Measurements from ENCODE around the gene PRR20G. TPM values are rescaled to one million over a fixed set of nuclear protein-coding genes. Genes with fewer than 3 reads are reported as not detected.
"Not testable (repeated sequence)": the region's sequence is repeated elsewhere in the genome, so short reads cannot be mapped to it uniquely, and the experiment has no call there.

The PRR20G gene
- polyA plus RNA-seq, 3 donors, result not detected

GRCh38 chr3:127304121-127304744 lies 16.4 kb upstream of the PRR20G start:
- DNase-seq, result no peak

- no peak for DNase-seq
Observed at GRCh38 chr3:127299276-127299675, 11.4 kb upstream of the PRR20G start.

- DNase-seq, result no peak
Observed at GRCh38 chr3:127296959-127297358, 9.1 kb upstream of the PRR20G start.

- DNase-seq, result no peak
Observed at GRCh38 chr3:127296166-127296565, 8.3 kb upstream of the PRR20G start.

GRCh38 chr3:127293650-127294049 lies 5.8 kb upstream of the PRR20G start:
- not testable (repeated sequence) for DNase-seq

- no peak for DNase-seq
Observed at GRCh38 chr3:127291611-127292010, 3.8 kb upstream of the PRR20G start.

- DNase-seq, result no peak
Observed at GRCh38 chr3:127291114-127291513, 3.3 kb upstream of the PRR20G start.

- DNase-seq, result peak; percentile 15
Observed at GRCh38 chr3:127289706-127290575, 2.1 kb upstream of the PRR20G start.

GRCh38 chr3:127288921-127289705 lies 1.3 kb upstream of the PRR20G start:
- no peak for DNase-seq

- DNase-seq, result no peak
Observed at GRCh38 chr3:127288343-127288742, 497 bp upstream of the PRR20G start.

GRCh38 chr3:127286571-127287140 lies 1.2 kb downstream of the PRR20G start:
- DNase-seq, result no peak

GRCh38 chr3:127284258-127284657 lies 3.6 kb downstream of the PRR20G start:
- DNase-seq, result no peak

- no peak for DNase-seq
Observed at GRCh38 chr3:127277561-127277960, 10.3 kb downstream of the PRR20G start.

GRCh38 chr3:127276995-127277394 lies 10.9 kb downstream of the PRR20G start:
- no peak for DNase-seq

- DNase-seq, result no peak
Observed at GRCh38 chr3:127276396-127276795, 11.4 kb downstream of the PRR20G start.

GRCh38 chr3:127275287-127275781 lies 12.5 kb downstream of the PRR20G start:
- no peak for DNase-seq

- DNase-seq, result no peak
Observed at GRCh38 chr3:127274200-127274760, 13.6 kb downstream of the PRR20G start.

GRCh38 chr3:127273206-127273605 lies 14.6 kb downstream of the PRR20G start:
- no peak for DNase-seq

- DNase-seq, result no peak
Observed at GRCh38 chr3:127266186-127266585, 21.7 kb downstream of the PRR20G start.

- no peak for DNase-seq
Observed at GRCh38 chr3:127265581-127265981, 22.3 kb downstream of the PRR20G start.

GRCh38 chr3:127264794-127265514 lies 22.9 kb downstream of the PRR20G start:
- DNase-seq, result no peak
